ENCODE results near the gene SPAG16. TPM values are rescaled to one million over a fixed set of nuclear protein-coding genes. Genes with fewer than 3 reads are reported as not detected.

The SPAG16 gene
- polyA plus RNA-seq, 1 of the 3 experiments (the other 2 are of a cell fraction): 29.5 TPM

- no peaks in the 10 kb centered on the region for H3F3A ChIP-seq (replicated peaks; ENCODE audit: insufficient read depth)
- no peaks in the 10 kb centered on the region for H3K9me3 ChIP-seq
- no peak overlapping the region for H3K9ac ChIP-seq
- CTCF ChIA-PET: no interaction called here
- no peak overlapping the region for H3K4me2 ChIP-seq
- H2AFZ ChIP-seq (ENCODE audit: low read depth): no peak overlapping the region
- TF ChIP-seq REST (IDR thresholded peaks at IDR 0.05; ENCODE audit: low read depth, low read length) (no peak), TAF1 (IDR thresholded peaks at IDR 0.05; ENCODE audit: borderline replicate concordance, low read depth, low read length) (no peak), FOXJ3 (CRISPR knock-in tag; IDR thresholded peaks at IDR 0.05) (no peak), GATA2 (CRISPR knock-in tag; IDR thresholded peaks at IDR 0.05) (no peak), NRF1 (IDR thresholded peaks at IDR 0.05; ENCODE audit: low read depth, low read length) (no peak), TCF12 (IDR thresholded peaks at IDR 0.05) (no peak), POLR2AphosphoS5 (IDR thresholded peaks at IDR 0.05; ENCODE audit: low read depth, low read length) (no peak), CTCF (IDR thresholded peaks at IDR 0.05) (no peak), RCOR1 (IDR thresholded peaks at IDR 0.05; ENCODE audit: low read length) (no peak), PBX3 (IDR thresholded peaks at IDR 0.05) (no peak), EZH2phosphoT487 (IDR thresholded peaks at IDR 0.05; ENCODE audit: borderline replicate concordance, low read depth) (no peak), NFIC (IDR thresholded peaks at IDR 0.05; ENCODE audit: borderline replicate concordance) (no peak), EP300 (IDR thresholded peaks at IDR 0.05; ENCODE audit: borderline replicate concordance in 1 of 2, low read depth in 1 of 2, low read length in 1 of 2) (no peak), USF2 (IDR thresholded peaks at IDR 0.05; ENCODE audit: borderline replicate concordance, low read depth, low read length) (no peak), IRF3 (IDR thresholded peaks at IDR 0.05; ENCODE audit: low read depth, low read length) (no peak), MXI1 (IDR thresholded peaks at IDR 0.05; ENCODE audit: low read depth, low read length) (no peak), MAX (IDR thresholded peaks at IDR 0.05; ENCODE audit: low read depth) (no peak), RFX5 (IDR thresholded peaks at IDR 0.05; ENCODE audit: low read length) (no peak), FOXM1 (IDR thresholded peaks at IDR 0.05; ENCODE audit: low read depth) (no peak), TEAD4 (IDR thresholded peaks at IDR 0.05; ENCODE audit: borderline replicate concordance, insufficient read depth) (no peak)
- POLR2A ChIA-PET: no interaction called here
- H3K27ac ChIP-seq (ENCODE audit: low read depth in 2 of 2, low read length in 1 of 2): no peak overlapping the region
- no peaks in the 10 kb centered on the region for H3K27me3 ChIP-seq (ENCODE audit: insufficient read depth)
- H3K4me3 ChIP-seq (ENCODE audit: low read depth in 2 of 2, low read length in 1 of 2): no peak overlapping the region
- H3K9me2 ChIP-seq: no peaks in the 10 kb centered on the region
- H3K79me2 ChIP-seq (ENCODE audit: insufficient read depth): no peaks in the 10 kb centered on the region
- 9% methylated on average over 1 of the region's 1 CpG for WGBS (ENCODE audit: low lambda C conversion rate)
- H3K4me1 ChIP-seq (ENCODE audit: control insufficient read depth in 1 of 2, insufficient read depth in 2 of 2, low read depth in 1 of 2, low read length in 1 of 2): no peaks in the 10 kb centered on the region
- no peaks in the 10 kb centered on the region for H3K36me3 ChIP-seq (replicated peaks in 1 of 2; ENCODE audit: control insufficient read depth in 1 of 2, insufficient read depth in 2 of 2, low read length in 1 of 2)
- DNase-seq: no peak
- H4K20me1 ChIP-seq (ENCODE audit: insufficient read depth): no peaks in the 10 kb centered on the region
These were observed 260.7 kb downstream of the SPAG16 start for GRCh38 chr2:213544940-213545339.
